ENCODE data around the gene PIK3C2B.
A peak's percentile ranks its signal among the peaks of the same experiment; 100 is the strongest.
"Not testable (repeated sequence)": the region's sequence is repeated elsewhere in the genome, so short reads cannot be mapped to it uniquely, and the experiment has no call there.

Gene PIK3C2B

DNA sequence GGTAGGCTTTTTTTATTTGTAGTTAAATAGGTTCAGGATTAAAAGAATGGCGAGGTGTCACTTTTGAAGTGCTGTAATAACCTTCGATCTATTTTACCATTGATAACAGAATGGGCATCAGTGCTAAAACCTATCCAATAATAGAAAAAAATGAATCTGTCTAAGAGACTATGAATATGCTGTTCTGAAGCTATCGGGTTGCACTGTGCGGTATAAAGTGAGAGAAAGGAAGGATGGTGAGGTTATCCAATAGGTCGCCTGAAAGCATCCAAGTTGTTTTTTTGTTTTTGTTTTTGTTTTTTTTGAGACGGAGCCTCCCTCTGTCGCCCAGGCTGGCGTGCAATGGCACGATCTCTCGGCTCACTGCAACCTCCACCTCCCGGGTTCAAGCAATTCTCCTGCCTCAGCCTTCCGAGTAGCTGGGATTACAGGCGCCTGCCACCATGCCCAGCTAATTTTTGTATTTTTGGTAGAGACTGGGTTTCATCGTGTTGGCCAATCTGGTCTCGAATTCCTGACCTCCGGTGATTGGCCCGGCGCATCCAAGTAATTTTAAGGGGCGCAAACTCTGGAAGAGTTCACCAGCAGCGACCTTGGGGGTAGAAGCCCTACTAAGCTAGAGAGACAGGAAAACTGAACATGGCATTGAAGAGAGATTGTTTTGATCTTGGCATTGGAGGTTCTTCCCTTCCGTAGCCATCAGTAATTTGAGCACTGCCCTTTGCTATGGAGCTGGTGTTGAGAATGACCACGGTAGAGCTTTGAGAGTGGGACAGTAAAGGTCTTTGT is 12.9 kb upstream of the PIK3C2B start:
- peak in 1 of 5 donors; percentile 61 for DNase-seq

DNA sequence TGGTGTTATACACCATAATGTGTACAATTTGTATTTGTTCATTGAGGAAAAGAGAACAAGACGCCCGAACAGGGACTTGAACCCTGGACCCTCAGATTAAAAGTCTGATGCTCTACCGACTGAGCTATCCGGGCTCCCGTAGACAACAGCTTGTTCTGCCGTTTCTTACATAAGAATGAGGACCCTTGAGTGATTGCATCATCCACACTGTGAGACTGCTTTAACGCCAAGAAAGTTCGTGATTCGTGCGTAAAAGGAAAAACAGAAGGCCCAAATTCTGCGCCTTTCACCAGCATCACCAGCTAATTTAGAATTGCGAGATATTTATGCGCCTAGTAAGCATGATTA is 12.3 kb upstream of the PIK3C2B start:
- DNase-seq = peak; percentile 48 to 93 (median 76)

DNA sequence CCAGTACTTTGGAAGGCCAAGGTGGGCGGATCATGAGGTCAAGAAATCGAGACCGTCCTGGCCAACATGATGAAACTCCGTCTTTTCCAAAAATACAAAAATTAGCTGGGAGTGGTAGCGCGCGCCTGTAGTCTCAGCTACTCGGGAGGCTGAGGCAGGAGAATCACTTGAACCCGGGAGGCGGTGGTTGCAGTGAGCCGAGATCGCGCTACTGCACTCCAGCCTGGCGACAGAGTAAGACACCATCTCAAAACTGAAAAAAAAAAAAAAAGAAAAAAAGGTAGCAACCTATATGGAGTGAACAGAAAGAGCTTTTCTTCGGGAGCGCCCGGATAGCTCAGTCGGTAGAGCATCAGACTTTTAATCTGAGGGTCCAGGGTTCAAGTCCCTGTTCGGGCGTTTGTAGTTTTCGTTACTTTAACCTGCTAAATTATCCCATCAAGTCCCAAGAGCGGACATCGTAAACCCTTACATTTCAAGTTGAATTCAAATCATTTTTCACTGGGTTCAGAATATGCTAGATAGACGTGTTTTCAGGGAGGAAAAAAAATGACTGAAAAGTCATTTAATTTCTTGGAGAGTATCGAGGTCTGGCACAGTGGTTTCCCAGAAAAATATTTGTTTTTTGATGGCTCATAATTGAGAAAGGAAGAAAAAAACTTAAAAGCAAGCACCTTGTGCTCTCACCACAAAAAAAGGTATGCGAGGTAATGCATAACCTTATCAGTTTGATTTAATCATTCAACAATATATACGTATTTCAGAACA is 11.8 kb upstream of the PIK3C2B start:
- DNase-seq = peak in 4 of 5 donors; percentile 50 to 87 (median 60)

DNA sequence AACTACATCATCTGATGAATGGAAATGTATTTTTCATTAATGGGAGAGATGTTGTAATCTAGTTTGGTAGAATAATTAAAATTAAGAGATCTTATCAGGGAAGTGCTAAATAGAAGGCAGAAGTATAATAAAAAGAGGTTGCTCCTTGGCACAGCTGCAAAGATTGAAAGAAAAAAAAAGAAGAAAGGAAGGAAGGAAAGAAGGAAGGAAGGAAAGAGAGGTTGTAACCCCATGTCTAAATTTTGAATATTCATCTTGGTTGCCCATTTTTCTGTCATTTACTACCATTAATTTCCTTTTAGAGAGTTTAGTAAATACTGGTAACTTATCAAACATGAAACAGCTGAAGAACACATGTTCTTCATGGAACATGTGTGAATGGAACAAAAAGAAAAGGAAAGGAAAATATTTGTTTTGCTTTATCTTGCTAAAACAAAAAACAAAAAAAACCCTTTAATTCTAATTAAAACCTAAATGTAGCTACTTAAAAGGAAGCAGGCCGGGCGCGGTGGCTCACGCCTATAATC is 11.1 kb upstream of the PIK3C2B start:
- DNase-seq = no peak

DNA sequence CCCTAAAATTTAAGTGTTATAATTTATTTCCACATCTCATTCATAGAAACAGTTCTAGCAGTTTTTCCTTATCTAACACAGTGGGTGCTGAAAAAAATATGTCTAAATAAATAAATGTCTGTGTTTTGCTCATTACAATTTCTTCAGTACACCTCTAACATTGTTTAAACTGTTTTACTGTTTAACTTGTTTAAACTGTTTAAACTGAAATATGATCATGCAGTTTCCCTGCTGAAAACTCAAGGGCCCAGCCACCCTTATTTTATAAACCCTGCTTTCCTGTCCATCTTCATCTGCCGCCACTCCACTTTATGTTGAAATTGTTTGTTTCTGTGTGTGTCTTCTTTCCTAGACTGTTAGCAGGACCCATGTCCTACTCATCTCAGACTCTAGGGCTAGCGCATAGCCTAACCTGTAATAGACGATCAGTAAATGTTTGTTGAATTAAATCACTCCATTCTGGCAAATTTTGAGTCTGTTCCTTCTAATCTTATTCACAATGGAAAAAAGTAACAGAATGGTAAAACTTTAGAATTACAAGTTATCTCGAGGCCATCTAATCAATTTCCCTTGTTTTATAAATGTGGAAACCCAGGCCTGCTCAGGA is 9.4 kb upstream of the PIK3C2B start:
- DNase-seq = no peak

DNA sequence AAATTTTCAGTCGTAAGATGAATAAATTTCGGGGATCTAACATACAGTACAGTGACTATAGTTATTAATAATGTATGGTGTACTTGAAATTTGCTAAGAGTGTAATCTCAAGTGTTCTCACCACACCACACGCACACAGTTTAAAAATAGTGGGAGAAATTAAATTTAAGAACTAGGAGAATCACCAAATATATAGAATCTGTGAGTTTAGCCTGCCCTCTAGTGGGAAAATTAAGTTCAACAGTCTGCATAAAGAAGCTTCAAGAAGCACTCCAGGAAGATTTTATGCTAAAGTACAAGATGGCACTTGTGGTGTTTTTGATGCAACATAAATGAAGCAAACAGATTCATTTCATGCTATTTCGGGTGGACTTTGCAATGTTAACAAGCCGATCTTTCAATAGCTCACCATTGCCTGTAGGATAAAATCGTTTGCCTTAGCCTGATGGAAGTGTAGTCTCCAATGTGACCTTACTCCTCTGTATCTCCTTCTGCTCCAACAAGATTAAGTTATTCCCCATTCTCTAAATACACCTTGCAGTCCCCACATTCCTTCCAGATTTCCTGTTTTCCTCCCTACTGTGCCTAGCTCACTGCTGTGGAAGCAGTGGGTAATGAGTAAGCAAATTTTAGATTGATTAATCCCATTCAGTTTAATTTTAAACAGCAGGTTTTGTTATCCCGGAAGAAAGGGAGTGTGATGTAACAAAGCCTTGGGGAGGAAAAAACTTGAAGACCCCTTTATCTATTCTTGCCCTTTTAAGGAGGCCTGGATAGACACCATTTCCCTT is 8.7 kb upstream of the PIK3C2B start:
- peak in 2 of 5 donors; percentile 40 to 72 for DNase-seq

DNA sequence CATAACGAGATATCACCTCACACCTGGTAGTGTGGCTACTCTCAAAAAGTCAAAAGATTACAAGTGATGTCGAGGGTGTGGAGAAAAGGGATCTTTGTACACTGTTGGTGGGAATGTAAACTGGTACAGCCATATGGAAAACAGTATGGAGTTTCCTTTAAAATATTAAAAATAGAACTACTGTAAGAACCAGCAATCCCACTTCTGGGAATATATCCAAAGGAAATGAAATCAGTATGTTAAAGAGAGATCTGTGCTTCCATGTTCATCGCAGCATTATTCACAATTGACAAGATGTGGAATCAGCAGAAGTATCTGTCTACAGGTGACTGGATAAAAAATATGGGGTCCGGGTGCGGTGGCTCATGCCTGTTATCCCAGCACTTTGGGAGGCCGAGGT is 7.6 kb upstream of the PIK3C2B start:
- no peak for DNase-seq

DNA sequence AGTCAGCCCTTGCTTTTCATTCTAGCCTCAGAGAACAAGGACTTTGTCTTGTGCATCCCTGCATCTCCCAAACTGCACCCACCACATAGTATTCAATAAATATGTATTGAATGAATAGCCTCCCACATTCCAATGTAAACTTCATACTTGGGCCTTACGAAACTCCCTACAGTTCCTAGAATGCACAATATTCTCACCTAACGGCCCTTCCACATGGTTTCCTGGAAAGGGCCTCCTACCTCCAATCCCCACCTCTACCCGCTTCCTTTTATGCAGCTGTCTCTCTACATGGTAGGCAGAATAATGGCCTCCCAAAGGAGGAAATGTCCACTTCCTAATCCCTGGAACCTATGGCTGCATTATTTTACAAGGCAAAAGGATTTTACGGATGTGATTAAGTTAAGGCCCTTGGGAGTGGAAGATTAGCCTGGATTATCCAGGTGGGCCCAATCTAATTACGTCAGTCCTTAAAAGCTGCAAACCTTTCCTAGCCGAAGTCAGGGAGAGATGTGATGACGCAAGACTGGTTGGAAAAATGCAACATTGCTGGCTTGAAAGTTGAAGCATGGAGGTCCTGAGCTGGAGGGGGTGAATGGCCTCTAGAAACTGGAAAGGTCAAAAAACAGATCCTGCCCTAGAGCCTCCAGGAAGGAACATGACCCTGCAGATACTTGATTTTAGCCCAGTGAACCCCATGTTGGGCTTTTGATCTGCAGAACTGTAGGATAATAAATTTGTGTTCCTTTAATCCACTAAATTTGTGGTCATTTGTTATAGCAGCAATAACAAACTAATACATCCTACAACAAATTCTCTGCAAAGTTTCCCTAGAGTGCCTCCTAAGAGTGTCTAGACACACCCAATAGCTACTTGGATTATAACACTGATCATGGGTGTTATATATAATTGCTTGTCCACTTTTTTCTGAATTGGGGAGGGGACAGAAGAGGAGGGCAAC is 5.2 kb upstream of the PIK3C2B start:
- no peak for DNase-seq

DNA sequence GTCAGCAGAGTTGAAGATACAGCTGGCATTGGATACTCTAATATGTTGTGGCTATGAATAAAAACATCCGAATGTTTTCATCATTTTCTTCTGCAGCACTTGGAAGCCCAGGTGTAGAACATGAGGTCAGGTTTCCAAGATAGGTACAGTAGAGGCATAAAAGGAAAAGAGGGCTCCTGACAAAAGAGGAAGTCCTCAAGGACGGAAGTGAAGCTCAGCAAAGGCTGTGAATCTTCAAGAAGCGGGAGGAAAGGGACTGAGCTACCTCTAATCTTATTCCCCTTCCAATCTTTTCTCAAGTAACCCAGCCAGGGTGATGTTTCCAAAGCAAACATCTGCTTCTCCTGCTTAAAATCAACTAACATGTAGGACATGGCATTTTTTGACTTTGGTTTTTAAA is 4.4 kb upstream of the PIK3C2B start:
- DNase-seq = no peak

DNA sequence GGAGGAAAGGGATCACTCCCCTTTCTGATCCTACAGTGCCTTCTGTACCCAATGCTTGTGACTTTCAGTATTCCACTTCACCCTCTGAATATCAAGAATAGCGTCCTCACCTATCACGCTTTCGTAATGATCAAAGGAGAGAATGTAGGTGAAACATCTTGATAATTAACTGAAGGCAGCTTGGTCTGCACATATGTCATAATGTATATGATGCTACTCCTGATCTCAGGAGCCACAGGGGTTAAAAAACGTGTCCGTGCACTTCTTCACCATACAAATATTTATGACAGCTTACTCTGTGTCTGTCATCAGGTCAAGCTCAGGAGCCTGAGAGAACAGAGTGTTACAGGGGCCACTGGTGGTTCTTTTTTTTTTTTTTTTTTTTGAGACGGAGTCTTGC is 1.2 kb upstream of the PIK3C2B start:
- no peak for DNase-seq

DNA sequence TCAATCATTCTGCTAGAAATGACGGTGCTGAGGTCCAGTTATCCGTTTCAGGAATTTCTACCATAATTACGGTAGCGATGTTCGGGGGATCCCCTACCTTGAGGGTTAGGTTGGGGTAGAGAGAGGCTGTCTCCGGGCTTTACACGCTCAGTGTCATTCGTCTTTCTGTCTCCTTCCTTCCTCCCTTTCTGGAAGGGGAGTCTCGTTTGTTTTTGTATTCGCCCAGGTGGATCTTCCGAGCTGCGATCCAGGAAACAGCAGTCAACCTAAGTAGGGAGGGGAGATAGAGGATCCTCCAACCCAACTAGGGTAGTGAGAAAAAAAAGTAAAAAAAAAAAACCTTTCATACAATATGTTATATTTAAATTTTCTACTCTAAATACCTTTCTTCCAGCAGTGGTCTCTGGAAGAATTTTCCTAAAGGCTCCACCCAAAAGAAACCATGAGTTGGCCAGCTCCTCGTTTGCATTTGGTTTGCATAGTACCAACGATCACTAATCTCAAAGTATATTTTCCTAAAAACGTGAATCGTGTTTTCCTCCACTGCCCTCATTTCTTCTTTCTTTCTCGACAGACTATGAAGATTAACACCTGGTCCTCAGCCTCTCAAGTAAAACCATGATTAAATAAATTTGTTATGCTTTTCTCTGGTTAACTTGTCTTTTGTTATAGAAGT is 611 bp upstream of the PIK3C2B start:
- peak in 1 of 5 donors; percentile 18 for DNase-seq

DNA sequence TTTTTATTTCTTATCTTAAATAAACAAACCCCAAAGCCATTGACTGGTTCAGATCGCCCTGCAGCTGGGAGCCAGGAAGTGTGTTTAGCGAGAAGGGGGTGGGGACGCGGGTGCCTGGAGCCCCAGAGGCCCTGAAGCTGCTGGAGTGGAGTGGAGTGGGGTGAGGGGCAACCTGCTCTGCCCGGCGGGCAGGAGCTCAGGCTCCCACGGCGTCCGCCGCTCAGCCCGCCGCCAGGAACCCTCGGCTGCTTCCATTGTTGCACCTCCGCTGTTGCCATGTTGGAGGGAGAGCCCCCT is 673 bp downstream of the PIK3C2B start:
- peak; percentile 29 to 68 (median 48) for DNase-seq

DNA sequence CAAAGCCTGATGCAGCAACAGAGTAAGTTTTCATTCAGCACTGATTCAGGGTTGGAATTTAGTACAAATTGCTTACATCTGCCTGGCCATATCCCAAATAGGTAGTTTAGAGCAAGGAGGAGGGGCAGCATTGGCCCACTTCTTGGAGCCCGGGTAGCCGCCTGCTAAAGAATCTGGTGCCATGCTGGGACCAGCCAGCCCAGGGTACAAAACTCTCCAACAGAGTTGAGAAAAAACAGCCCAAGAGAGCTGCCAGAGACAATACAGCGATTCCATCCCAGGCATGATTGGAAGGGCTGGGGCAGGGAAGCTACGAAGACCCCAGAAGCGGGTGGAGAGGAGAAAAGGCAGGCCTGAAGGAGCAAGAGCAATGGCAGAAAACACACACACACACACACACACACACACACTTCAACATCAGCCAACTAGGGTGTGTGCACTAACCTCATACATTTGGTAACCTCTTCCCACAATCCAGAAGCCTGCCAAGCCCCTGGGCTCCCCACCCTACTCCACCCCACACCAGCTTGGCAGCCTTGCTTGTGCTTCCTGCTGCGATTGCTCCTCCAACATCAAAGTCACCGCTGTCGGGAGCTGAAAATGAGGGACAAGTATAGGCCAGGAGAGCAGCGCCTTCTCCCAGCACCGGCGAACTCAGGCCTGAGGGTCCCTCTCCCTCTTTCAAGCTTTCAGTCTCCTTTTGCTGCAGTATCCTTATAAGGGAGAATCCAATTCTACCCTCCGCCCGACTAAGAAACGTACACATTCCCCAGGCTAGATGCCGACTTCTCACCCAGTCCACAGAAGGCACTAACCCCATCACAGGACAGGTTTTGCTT is 1.2 kb downstream of the PIK3C2B start:
- DNase-seq = no peak

DNA sequence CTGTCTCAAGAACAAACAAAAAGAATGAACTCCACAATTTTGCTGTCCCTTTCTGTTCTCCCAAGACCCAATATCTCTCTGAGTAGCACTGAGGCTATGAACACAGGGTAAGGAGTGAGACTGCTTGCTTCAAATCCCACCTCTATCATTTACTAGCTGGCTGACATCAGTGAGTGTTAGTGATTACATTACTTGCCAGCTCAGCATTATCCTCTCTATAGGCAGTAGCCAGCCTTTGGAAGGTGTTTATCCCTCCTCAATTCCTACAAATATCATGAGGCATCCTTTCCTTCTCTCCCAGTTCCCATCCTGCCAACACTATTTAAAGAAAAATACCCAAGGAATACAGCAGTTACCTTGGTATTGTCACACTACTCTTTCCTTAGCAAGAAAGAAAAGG is 3.0 kb downstream of the PIK3C2B start:
- DNase-seq = no peak

DNA sequence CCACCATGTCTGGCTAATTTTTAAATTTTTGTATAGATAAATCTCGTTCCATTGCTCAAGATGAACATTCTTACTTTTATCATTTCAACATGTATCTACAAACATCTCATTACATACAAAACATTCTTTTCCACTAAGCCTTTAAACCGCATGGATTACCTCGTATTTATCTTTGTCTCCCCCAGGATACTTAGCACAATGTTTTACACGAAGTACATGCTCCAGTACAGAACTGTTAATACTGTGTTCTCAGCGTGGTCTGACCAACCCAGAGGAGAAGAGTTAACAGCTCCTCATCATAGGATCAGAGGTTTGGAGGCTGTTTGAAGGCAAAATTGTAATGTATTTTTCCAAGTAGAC is 7.4 kb downstream of the PIK3C2B start:
- DNase-seq = no peak

DNA sequence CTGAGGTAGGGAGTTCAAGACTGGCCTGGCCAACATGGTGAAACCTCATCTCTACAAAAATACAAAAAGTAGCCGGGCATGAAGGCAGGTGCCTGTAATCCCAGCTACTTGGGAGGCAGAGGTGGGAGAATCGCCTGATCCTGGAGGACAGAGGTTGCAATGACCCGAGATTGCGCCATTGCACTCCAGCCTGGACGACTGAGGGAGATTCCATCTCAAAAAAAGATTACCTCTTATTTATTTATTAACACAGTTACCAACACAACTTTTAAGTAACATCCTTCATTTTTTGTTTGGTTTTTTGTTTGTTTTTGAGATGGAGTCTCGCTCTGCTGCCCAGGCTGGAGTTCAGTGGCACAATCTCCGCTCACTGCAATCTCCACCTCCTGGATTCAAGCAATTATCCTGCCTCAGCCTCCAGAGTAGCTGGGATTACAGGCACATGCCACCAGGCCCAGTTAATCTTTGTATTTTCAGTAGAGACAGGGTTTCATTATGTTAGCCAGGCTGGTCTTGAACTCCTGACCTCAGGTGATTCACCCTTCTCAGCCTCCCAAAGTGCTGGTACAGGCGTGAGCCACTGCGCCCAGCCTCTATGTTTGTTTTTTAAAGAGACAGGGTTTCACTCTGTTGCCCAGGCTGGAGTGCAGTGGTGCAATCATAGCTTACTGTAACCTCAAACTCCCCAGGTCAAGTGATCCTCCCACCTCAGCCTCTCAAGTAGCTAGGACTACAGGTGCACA is 7.9 kb downstream of the PIK3C2B start:
- DNase-seq = not testable (repeated sequence)

DNA sequence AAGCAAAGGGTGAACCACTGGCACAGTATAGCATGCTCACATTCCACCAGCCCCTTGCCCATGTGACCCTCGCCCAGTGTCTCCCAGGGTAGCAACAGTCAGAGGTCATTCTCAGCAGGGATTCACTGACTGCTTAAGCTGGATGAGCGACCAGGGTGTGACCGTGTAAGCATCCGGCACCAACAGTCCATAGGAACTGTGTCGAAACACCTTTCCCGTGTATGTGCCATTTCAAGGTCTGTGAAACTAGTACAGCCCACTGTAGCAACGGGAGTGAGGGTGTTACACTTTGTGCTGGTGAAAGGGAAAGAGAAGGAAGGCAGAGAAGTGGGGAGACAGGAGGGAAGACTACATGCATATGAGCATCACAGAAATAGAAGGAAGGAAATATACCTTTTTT is 10.8 kb downstream of the PIK3C2B start:
- no peak for DNase-seq

DNA sequence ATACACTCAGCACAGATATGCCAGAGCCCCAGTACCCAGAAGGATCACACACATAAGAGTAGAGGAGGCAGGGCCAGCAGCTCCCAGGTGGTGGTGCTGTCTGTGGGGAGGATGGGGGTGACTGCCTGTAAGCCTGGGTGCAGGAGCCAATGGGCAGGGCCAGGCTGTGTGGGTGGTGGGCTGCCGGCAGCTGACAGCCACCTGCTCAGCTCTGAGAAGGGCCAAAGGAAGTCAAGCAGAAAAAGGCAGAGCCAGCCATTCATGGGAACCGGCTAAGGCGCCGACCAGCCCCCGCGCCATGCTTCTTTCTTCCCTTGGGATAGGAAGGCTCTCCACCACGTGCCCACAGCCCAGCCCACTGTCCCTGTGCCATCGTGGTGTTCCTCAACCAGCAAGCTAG is 14.1 kb downstream of the PIK3C2B start:
- DNase-seq = no peak

DNA sequence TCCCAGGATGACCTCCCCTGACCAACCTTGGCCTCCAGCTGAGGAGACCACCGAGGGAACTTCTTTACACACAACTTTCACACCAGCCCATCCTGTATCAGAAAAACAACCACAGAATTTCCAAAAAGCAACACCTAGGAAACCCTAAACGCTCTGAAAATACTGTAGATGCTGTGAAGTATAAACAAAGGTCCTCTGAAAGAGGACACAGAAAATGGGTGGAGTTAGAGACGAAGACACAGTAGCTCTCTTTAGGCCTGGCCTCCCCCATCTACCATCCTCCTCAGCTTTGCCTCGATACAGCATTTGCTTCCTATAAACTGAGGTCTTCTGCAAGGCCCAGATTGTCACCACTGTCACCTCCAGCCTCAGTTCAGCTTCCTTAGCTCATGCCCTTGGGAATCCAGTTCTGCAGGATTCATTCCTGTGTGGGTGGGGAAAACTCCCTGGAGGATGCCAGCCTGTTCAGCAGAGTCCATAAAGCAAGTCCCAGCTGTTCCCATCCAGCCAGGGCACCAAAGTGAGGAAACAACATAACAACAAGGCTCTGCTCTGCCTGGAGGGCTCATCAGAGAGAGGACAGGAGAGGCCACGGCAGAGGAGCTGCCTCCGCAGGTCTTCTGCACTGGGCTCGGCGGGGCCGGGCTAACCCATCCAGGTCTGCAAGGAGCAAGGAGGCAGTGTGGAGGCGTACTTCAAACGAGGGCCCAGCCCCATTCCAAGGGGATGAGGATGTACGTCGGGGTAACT is 15.0 kb downstream of the PIK3C2B start:
- no peak for DNase-seq
